NCI-H1417 treated with DMSO at 0.1 percent for 48 hours (cell line): ENCODE measurements around the gene DNAH2.

Source experiments
- DNase-seq: peaks from one replicate; lab custom pipeline; 2025; lab: John Stamatoyannopoulos, UW

Gene DNAH2

DNA sequence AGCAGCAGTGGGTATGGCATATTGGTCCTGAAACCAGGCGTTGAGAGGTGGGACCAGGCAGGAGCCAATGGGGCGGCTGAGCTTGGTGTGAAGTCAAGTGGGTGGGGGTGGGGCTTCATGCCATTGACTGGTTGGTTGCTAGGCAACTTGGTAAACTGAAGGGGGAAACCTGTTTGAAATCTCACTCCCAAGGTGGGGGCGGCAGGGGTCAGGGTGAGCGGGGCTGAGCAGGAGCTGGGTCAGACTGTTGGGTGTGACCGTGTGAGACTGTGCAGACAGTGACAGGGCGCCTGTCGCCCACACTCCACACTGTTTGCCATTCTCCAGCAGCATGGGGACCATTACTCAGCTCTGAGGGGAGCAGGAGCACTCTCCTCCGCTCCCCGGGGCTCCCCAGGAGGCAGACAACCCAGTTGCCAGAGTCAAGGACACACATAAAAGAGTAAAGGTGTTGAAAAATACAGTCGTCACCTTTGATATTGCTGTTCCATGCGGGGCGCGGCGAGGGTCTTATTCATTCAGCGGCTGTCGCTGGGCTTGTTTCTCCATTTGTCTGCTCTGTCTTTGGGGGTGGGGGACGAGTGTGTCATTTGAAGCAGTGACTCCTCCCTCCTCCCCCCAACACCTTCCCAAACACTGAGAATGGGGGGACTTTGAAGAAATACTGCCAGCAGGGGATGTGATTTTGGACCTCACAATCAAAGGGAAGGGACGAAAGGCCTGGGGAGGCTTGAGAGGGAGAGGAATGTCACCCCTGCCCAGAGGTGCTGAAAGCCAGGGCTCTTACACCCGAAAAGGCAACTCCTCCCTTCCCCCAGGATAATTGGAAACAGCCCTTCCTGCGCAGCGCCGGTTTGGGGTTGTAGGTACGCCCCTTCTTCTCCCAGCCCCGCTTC, 13.7 kb upstream of the DNAH2 start:
- DNase-seq: no peak

DNA sequence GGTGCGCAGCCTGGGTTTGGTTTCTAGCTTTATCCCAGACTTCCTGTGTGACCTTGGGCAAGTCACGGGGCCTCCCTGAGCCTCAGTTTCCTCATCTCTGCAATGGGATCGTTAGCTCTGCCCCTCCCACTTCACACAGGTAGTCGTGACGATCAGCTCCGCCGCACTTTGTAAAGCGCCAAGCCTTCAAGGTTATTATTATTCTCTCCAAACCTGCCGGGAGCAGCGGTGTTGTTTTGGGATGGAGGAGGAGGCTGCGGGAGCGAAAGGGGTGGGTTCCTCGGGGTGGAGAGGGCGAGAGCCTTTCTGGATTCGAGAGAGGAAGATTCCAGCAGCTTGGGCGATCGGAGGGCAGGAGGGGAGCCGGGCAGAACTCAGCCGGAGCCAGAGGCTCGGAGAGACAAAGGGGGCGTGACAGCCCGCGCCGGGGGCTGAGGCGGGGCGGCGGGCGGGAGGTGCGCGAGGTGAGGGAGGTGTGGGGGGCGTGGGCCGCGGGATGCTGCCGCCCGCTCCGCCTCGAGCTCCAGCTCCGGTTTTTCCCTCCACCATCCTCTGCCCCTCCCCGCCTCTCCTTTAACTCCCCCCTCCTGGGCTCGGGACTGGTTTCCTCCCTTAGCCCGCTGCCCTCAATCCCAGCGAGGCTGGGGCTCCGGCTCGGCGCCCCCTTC, 12.8 kb upstream of the DNAH2 start, which contains the start of gene EFNB3:
EFNB3 (plus strand) TSS at position 602 of the 668 bp plus-strand sequence. CDS start 397 bp downstream, outside the sequence.
- no peak for DNase-seq

DNA sequence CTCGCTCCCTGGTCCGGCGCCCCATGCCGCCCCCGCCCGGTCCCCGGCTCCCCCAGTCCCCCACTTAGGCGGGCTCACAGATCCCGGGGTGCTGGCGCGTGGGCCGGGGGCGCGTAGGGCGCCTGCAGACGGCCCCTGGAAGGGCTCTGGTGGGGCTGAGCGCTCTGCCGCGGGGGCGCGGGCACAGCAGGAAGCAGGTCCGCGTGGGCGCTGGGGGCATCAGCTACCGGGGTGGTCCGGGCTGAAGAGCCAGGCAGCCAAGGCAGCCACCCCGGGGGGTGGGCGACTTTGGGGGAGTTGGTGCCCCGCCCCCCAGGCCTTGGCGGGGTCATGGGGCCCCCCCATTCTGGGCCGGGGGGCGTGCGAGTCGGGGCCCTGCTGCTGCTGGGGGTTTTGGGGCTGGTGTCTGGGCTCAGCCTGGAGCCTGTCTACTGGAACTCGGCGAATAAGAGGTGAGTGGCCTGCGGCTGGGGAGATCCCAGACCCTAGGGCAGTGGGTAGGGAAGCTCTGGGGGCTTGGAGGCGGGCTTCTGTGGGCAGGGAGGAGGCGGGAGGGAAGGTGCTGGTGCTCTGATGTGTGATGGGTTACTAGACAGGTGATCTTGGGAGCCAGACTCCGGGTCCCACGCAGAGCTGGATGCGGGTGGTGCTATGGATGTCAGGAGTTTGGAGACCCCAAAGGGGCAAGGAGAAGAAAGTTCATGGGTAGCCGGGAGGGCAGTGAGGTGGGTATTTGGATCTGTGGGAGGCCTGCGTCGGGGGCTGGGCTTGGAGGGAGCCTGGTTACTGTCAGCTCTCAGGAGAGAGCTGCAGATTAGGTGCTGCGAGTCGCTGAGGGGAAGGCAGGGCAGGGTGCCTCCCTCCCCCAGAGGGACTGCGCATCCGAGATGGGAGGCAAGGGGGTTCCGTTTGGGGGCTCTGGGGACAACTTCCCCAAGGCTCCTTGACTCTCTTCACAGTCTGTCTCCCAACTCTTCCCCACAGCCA, 12.0 kb upstream of the DNAH2 start:
- DNase-seq: no peak

DNA sequence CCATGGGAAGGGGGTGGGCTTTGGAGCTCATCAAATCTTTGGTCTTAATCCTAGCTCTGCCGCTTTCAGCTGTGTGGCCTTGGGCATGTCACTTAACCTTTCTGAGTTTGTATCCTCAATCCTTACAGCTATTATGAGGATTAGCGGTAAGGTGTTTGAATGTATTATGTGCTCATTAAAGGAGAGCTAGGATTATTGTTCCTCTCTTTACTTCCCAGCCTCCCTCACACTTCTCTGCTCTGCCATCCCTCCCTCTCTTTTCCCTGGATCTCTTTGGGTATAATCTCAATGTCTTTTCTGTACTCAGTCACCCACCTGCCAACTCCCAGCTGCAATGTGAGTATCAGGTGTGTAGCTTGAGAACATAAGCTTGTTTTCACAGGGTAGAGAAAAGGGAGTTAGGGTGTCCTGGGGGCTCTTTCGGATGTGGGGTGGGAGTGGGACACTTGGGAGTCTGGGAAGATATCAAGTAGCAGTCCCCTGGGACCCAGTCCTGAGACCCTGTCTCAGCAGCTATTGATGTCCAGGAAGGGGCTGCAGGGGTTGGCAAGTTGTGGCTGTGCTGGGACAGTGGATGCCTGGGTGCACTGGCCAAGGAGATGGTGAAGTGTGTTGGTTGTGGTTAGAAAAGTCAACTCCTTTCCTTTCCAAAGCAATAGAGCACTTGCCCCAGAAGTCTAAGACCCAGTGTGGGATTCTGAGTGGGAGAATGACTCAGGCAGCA, 10.8 kb upstream of the DNAH2 start:
- DNase-seq: no peak

DNA sequence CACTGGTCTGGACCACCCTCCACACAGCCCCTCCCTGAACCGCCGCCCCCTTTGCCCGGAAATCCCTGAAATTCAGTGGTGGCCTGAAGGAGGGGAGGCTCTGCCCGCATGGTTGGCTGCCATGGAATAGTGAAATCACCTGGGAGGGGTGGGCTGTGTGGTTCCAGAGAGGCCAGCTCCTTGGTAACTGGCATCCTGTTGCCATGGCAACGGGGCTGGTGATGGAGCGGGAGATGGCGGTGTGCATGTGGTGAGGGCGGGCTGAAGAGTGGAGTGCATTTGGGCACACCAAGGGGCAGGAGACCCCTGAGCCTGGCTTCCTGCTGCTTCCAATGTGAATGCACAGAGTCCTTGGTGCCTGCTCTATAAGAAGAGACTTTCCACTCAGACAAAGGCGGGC, 10.1 kb upstream of the DNAH2 start:
- DNase-seq: no peak

DNA sequence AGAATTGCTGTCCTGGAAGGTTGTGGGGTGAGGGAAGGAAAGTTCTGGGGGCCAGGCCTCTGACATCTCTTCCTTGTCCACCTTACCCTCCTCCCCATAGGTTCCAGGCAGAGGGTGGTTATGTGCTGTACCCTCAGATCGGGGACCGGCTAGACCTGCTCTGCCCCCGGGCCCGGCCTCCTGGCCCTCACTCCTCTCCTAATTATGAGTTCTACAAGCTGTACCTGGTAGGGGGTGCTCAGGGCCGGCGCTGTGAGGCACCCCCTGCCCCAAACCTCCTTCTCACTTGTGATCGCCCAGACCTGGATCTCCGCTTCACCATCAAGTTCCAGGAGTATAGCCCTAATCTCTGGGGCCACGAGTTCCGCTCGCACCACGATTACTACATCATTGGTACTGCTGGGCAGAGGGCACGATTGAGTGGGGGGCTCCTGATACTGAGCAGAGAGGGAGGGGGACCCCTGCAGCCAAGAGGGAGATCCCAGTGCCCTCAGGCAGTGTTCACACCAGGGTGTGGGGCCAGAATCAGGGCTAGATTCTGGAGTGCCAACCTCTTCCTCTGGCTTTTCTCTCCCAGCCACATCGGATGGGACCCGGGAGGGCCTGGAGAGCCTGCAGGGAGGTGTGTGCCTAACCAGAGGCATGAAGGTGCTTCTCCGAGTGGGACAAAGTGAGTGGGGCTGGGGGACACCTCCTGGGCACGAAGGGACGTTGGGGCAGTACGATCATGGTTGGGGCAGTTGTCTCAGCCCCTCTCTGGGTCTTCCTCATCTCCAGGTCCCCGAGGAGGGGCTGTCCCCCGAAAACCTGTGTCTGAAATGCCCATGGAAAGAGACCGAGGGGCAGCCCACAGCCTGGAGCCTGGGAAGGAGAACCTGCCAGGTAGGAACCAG, 9.4 kb upstream of the DNAH2 start:
- DNase-seq: no peak

DNA sequence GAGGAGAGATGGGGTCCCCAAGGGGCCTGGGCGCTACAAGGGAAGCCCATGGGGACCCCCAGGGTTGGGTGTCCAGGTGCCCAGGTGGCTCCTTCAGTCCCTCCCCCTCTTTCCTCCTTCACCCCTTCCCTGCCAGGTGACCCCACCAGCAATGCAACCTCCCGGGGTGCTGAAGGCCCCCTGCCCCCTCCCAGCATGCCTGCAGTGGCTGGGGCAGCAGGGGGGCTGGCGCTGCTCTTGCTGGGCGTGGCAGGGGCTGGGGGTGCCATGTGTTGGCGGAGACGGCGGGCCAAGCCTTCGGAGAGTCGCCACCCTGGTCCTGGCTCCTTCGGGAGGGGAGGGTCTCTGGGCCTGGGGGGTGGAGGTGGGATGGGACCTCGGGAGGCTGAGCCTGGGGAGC, 8.5 kb upstream of the DNAH2 start:
- DNase-seq: no peak

DNA sequence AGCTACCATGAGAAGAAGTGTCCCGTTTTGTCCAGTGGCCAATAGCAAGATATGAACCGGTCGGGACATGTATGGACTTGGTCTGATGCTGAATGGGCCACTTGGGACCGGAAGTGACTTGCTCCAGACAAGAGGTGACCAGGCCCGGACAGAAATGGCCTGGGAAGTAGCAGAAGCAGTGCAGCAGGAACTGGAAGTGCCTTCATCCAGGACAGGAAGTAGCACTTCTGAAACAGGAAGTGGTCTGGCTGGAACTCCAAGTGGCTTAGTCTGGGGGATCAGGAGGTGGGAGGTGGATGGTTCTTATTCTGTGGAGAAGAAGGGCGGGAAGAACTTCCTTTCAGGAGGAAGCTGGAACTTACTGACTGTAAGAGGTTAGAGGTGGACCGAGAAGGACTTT, 7.2 kb upstream of the DNAH2 start:
- no peak for DNase-seq

DNA sequence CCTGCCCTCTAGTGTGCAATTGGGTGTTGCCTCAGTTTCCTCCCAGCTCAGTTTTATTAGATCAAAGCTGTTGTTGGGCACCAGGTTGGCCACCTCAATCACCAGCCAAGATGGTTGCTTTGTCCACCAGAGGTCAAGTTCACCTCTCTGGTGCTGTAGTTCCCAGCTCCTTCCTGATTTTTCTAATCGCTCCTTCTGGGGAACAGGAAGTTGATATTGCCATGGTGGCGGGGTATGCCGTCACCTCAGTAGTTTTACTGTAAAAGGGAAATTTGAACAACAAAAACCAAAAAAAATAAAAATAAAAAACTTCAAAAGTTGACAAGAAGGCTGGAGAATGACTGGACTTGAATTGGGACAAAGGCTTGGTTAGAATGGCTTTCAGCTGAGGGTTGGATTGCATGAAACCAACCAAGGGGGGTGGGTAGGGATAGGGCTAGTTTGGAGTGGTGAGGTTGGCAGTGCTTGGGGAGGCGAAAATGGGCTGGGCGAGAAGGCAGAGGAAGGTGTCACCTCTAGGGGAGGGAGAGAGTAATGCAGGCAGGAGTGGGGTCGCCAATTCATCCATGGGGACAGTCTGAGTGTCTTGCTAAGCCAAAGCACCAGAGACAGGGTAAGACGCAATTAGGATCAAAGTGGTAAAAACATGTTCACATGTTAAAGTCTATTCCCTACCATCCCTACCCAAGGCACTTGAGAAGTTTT, 6.3 kb upstream of the DNAH2 start:
- DNase-seq: no peak

DNA sequence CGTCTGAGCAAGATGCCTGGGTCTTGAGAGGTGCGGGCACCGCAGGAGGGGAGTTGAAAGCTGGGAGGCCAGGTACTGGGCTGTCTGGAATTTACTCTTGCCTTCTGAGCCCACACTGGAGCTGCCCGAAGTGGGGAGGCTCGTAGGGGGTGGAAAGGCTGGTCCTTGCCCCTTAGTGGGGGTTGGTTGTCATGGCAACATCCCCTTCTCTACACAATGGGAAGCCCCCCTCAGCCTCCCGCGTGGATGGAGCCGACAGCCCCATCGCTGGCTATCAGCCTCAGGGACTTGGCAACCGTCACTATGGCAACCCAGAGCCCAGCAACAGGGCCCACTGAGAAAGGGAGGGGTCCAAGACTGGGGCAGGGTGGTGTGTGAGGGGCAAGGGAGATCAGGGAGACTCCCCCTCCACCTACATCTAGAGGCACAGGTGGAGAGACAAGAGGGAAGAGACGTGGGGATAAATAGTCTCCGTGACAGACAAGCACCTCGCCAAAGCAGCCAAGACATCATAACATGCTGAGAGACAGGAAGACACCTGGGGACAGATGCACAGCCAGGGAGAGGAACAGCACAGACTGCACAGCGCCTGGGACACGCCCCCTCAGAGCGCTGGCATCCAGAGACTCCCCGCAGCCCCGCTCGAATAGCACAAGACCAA, 5.3 kb upstream of the DNAH2 start:
- DNase-seq: no peak

DNA sequence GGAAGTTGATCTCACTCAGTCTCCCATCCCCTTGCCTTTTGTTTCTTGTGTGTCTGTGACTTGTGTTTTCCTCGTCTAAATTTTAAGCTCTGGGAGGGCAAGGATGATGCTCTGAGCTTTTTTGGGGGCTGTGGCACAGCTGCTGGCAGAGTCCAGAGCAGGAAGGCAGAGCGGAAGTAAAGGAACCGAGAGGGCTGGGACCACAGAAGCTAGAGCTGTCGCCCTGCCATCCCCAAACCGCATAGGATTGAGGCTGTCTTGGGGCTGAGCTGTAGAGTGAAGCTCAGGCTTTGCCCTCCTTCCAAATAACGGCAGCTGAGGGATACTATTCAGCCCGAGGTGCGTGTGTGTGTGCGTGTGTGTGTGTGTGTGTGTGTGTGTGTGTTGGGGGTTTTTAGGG, 3.8 kb upstream of the DNAH2 start:
- no peak for DNase-seq

DNA sequence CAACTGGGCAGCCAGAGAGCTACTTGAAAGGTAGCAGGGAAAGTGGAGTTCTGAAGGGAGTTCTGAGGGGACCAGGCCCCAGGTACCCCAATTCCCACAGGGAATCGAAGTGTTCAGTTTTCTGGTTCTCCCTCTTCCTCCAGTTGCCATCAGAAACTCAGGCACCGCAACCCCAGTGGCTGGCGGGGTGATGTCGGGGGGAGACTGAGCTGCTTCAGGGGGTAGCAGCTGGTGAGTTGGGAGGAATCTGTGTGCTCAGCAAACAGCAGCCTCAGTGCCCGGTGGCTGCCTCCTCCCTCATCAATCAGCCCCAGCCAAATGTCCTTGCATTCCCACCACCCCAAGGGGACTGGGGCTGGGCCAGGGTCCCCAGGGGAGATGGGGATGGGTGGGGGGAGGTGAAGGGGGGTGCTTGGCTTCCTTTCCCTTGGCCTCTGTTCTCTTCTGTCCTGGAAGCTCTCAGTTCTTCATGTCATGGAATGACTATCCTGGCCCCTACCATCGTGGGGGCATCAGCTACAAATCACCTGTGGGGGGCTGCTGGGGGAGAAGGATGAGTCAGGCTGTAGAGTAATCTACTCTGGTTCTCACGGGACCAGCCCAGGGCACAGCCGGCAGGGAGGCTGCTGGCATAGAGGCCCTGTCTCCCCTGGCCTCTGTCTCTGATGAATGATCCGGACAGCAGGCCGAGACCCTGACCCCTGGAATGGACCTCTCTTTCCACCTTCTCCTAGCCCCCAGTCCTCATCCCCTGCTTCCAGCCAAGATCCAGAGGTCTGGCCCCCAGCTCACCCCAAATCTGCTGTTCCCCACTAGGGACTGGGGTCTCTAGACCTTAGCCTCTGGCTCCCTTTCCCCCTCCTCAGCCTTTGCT, 2.6 kb upstream of the DNAH2 start:
- DNase-seq: no peak

DNA sequence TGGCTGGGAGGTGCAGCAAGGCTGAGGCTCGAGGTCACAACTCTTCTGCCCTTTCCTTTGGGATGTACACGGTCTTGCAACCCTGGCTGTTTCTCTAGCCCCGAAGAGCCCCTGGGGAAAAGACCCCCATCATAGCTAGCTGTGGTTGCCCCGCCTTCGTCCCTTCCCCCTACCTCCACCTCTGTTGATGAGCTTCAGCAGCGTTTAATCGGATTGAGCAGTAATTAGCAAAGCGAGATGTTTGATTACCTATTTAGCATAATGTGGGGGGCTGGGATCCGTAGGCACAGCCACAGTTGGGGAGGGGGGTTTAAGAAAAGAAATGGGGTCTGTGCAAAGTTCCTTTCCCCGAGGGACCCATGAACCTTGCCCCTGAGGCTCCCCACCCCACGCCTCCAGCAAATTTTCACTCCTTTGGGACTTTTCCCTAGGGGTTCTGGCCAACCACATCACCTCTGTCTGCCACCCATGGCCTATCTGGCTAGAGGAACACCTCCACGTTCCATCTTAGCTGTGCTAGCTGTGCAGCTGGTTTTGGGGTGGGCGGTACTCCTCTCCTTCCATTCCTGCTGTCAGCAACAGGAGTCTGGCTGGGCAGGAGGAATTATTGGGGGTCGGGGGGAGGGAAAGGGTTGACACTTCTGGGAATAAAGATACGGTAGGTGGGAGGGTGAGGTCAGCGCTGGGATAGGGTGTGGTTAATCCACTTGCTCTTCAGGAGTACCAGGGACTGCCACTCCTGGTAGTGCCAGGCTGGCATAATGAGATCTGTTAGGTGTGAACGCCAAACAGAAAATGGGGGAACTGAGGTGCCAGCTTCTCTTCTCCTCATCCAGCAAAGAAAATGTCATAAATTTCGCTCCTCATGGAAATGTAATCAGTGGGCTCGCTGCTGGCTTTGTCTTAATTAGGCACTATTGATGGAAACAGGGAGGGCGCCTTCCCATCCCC, 1.3 kb upstream of the DNAH2 start:
- DNase-seq: no peak

DNA sequence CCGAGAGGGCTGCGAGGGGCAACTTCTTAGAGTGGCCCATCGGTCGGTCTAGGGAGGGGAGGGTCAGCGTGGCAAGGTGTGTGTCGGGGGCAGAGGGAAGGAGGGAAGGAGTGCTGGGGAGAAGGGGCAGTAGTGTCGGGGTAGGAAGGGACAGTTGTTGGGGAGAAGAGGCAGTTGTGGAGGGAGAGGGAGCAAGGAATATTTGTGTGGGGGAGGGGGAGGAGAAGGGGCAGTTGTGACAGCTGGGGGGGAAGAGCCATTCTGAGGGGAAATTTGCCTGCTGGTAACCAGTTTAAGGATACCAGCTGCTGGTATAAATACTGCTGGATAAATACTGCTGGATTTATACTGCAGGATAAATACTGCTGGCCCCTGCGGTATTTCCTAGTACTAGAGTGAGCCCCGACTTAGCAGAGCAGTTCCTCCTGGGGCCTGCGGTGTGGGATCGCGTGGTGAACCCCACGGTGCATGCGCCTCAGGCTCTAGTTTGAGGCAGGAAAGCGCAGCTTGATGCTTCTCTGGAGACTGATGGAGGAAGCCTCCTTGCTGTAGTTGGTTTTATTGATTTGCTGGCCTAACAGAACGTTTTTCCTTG, 309 bp downstream of the DNAH2 start:
- DNase-seq: no peak

DNA sequence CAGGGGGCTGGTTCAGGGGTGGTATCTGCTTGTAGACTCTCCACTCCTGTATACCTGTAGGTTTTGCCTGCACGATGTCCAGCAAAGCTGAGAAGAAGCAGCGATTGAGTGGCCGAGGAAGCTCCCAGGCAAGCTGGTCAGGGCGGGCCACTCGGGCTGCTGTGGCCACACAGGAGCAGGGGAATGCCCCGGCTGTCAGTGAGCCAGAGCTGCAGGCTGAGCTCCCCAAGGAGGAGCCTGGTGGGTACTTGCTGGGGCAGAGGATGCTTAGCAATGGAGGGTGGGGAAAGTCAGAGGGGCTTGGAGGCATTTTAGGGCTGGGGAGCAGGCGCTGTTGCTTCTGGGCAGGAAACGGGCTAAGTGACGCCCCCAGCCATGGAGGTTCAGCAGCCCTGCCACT, 2.1 kb downstream of the DNAH2 start:
- DNase-seq: no peak

DNA sequence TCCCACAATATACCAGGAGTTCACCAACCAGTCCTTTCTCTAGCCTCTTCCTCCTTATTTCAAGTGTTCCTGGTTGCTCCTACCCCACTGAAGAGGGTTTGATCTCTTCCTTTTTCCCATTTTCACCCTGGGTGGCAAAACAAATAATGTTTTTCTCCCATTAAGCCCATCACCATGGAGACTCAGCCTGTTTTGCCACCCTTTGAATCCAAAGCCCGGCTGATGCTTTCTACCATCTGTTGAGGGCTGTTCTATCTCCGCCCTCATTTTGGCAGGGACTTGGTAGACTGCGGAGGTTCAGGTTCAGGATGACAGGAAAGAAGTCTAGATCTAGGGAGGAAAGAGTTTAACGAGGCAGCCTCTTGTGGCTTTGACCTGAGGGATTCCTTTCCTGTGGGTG, 2.6 kb downstream of the DNAH2 start:
- no peak for DNase-seq

DNA sequence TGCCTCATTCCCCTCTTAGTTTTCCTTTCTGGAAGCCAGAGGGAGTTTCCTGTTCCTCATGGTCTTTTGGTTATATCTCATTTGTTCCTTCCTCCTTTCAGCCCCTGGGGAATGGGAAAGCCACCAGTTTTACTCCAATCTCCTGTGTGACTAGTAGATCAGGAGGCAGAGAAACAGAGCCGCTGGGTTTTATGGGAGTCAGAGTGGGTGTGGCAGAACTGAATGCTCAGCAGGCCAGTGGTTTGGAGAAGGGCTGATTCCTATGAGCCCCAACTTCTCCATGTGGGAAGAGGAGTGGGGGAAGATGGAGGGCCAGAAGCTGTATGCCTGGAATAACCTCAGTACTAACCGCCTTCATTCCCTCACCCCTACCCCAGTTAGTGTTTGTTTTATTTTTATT, 4.1 kb downstream of the DNAH2 start:
- no peak for DNase-seq
